ENCODE measurements around the gene YIF1A.

The YIF1A gene, protein sequence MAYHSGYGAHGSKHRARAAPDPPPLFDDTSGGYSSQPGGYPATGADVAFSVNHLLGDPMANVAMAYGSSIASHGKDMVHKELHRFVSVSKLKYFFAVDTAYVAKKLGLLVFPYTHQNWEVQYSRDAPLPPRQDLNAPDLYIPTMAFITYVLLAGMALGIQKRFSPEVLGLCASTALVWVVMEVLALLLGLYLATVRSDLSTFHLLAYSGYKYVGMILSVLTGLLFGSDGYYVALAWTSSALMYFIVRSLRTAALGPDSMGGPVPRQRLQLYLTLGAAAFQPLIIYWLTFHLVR

DNA sequence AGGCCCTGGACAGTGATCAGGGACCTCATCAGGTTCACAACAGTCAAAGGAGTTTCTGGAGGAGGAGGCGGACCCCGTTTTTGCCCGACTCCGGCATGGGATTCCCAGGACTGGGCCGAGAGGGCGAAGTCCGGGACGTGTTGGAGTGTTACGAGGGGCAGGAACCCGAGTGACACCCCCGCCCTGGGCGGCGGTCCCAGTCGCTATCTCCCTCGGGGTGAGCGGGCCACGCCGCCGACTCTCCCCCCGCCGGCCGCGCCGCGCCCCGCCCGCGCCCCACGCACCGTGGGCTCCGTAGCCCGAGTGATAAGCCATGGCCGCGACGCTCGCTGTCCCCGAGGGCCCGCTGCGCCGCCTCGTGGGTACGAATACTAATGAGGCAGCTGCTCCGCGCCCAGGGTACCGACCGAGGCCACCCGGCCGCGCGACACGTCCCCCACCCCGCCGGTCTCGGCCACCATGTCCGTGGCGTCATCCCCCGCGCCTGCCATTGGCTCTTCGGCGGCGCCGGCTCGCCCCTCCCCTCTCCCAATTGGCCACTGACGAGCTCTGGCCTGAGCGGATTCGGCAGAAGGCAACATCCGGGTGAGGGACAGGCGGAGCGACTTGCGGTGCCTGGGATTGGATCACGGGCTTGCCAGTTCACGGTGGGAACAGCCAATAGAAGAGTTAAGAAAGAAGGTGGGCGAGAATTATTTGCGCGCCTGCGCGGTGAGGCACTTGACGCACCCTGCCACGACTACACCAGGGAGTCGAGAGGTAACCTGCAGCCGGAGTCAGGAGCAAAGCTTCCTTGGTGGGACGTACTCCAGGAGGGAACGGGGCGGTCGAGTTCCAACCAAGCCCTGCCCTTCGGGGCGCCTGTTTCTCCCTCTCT, at the start of gene YIF1A:
TSS of gene YIF1A (minus strand) at position 473 of the 877 bp plus-strand sequence. CDS start at position 315, 158 bp downstream.
- DNase-seq = peak; percentile 99

DNA sequence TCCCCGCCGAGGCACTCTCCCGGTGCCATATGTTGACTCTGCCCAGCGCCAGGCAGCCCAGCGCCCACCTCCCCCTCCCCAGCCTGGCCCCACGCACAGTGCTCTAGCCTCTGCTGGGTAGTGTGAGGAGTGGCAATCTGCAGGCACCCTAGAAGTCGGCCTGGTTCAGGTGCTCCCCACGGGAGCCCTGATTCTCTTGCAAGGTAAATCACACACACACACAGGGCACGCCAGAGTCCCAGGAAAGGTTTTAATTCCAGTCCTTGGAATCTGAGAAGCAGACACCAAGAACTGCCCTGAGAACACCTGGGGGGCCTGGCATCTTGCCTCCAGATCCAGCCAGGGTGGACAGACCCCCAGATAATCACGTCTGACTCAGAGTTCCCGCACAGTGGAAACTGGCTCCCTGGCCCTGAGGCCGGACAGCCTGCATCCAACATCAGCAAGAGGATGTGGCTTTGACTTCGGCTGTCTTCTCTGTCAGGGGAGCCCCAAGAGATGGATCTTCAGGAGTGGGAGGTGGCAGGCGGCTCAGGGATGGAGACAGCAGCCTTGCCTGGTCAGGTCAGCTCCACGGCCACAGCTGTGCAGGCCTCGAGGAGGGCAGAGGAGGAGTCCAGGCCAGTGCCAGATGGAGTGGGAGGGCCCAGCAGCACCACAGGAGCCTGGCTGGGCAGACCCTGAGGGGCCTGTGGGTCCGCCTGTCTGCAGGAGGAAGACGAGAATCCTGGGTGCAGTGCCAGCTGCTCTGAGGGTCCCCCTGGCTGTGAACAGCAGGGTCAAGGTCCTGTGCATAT, 48.4 kb upstream of the YIF1A start:
- DNase-seq = no peak

- DNase-seq = peak; percentile 32
Observed at GRCh38 chr11:66336234-66337102, 47.5 kb upstream of the YIF1A start, which contains the start of gene RIN1. Gene RIN1 (minus strand): TSS chr11:66336434. CDS start chr11:66336402, 32 bp downstream.

GRCh38 chr11:66335531-66336233, 46.7 kb upstream of the YIF1A start:
- no peak for DNase-seq

DNA sequence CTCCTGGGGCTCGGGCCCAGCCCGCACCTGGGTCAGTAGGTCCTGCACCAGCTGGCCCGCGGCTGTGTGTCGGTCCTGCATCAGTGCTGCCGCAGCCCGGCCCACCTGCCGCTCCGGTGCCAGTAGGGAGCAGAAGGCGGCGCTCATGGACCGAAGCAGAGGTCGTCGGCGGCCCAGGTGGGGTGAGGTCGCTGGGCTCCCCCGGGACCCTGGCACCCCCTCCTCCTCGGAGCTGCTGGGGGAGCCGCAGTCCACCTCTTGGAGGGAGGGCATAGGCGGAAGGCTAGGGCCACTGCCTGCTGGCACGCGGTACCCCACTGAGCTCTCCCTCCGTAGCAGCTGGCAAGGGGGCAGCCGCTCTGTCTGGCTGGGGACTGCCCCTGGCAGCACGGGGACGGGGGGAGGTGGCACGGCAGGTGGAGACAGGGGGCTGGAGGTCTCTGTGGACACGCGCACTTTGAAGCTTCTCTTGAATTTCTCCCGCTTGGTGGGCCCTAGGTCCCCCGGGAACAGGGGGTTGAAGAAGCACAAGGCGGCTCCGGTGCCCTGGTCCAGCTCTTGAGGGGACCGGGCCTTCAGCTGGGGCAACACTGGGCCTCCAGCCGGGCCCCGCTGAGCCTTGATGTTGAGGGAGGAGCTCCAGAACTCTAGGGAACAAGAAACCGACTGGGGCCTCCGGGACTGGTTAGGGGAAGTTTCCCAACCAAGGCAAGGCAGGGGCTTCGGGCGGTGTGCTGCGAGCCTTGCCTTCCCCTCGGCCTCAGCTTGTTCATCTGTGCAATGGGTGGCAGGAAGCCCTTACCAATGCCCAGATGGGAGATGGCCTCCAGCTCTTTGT, 45.9 kb upstream of the YIF1A start:
- DNase-seq = no peak

DNA sequence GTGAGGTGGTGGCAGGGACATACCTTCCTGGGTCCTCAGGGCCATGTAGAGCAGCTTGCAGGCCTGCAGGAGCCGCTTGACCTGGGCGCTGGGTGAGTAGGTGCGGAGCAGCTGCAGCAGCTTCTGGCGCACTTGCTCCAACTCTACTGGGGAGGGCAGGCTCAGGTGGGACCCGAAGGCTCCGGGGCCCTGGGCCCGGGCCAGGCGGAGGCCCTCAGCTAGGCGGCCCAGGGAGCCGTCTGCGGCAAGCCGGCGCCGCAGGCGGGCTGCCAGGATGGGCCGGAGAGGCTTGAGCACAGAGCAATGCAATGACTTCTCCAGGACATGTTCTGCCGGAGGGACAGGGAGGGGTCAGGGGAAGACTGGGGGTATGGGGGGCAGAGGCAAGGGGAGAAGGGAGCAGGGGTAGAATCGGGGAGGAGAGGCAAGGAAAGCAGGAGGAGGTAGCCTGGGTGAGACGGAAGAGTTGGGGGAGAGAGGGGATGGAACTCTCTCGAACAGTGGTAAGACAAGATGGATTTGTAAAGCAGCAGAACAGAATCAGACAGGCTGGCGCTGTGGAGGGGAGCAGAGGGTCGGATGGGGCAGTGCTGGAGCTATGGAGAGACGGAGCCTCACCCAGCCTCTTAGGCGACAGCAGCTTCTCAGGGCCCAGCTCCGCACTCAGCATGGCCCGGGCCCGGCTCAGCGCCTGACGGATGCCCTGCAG, 45.1 kb upstream of the YIF1A start:
- DNase-seq = no peak

- no peak for DNase-seq
Observed at GRCh38 chr11:66333220-66333877, 44.4 kb upstream of the YIF1A start.

DNA sequence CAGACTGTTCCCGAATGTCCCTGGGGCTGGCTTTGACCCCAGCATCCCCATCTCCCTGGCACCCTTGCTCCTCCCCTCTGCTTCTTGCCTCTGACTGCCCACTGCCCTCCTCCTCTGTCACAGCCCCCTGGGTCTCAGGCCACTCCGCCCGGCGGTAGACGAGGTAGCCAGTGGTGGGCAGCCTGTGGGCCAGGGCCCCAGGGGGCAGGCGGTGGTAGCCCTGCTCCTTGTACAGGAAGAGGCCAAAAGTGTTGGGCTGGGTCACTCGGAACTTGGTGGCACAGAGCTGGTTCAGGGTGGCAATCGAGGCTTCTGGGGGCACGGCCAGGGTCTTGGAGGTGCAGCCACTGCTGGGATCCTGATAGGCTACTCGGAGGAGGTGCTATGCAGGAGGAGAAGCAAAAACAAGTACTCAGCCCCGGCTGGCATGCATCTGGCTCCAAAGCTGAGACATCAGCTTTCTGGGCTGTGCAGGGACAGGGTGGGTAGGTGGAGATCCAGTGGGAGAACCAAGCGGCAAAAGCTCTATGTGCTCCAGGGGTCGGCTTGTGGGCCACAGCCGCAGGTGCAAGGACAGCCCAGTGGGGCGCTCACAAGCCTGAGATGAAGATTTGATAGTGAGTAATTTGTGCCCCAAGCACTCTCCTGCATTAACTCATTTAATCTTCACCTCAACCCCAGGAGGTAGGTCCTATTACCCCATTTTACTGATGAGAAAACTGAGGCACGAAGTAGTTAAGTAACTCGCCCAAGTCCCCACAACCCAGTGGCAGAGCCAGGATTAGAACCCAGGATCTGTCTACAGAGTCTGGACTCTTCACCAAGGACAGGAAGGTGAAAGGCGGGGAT, 43.7 kb upstream of the YIF1A start:
- DNase-seq = no peak

- DNase-seq = no peak
Observed at GRCh38 chr11:66331542-66332370, 42.8 kb upstream of the YIF1A start.

DNA sequence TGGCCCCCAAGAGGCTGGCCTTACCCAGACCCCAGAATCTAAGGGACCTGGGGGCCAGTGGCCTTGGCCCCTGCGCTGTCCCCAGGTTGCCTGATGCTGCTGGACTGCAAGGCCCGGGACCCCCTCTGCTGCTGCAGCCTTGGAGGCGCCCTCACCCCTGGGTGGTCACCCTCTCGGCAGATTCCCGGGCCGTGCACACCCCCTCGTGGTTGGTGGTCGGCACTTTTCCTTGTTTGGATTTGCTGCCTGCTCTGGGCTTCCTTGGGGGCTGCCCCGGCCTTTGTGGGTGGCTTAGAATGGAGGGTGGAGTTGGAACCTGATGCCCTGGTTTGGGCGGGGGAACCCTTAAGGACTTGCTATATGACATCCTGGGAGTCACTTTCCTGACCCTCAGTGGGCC, 42.0 kb upstream of the YIF1A start:
- DNase-seq = no peak

DNA sequence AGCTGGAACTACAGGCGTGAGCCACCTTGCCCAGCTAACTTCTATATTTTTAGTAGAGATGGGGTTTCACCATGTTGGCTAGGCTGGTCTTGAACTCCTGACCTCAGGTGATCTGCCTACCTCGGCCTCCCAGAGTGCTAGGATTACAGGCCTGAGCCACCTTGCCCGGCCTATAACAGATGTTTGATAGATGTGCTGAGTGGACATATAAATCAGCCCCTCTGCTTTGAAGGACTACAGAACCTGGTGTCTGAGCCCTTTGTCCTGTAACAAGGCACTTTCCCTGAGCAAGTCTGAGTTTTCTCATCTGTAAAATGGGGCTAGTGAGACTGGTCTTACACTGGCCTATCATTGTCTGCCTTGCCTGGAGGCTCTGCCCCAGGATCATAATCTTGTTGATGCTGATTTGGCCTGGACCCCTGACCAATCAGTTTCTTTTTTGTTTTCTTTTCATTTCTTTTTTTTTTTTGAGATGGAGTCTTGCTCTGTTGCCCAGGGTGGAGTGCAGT, 40.3 kb upstream of the YIF1A start:
- no peak for DNase-seq

GRCh38 chr11:66328302-66329144, 39.6 kb upstream of the YIF1A start:
- peak; percentile 79 for DNase-seq

- no peak for DNase-seq
Observed at GRCh38 chr11:66328031-66328301, 39.0 kb upstream of the YIF1A start.

DNA sequence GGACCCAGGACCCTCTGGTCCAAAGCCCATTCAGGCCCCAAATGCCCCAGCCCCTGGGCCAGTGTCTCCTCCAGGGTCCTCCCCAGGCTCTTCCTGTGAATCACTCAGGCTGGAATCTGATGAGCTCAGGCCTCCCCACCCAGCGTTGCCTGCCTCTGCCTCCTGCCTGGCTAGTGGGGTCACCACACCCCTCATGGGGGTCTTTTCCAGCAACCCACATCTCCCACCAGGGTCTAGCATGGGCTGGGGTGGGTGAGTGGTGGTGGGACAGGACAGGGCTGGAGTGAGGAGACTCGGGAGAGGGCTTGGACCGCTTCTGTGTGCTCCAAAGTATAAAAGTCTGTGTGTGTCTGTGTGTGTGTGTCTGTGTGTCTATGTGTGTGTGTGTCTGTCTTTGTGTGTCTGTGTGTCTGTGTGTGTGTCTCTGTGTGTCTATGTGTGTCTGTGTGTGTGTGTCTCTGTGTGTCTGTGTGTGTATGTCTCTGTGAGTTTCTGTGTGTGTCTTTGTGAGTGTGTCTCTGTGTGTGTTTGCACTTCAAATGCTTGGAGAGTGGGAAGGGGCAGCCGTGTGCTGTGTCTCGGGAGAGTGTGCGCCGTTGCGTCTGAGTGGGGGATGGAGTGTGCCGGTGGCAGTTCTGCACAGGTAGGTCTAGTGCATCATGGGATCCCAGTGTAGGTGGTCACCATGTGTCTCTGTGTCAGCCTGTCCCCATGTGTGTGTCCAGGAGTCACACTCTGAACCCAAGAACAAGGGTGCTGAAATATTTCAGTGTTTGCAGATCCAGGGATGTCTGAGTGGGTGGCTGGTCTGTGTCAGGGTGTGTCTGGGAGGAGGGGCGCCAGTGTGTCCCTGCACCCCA, 38.5 kb upstream of the YIF1A start:
- DNase-seq = no peak
